Liver (tissue), 9 donors: Measurements from ENCODE around the gene ABHD18. TPM values are rescaled to one million over a fixed set of nuclear protein-coding genes. Genes with fewer than 3 reads are reported as not detected.

Experiments
- DNase-seq: peaks from one replicate; pipeline ENCODE4 v3.0.0-alpha.2; 2017; ENCODE audit warnings: low spot score
- H3K27ac ChIP-seq, 2 donors: one replicate each; pipeline ENCODE4 v1.7.0; 2013; ENCODE audit warnings: inconsistent platforms in 2 of 2, low read length in 2 of 2, control low read depth in 1 of 2, low read depth in 1 of 2, mild to moderate bottlenecking in 1 of 2
- H3K27me3 ChIP-seq, 4 donors: one replicate each; pipeline versions ENCODE4 v1.6.1 to v1.7.0; 2013; ENCODE audit warnings: low read length in 3 of 4, inconsistent platforms in 1 of 4, mild to moderate bottlenecking in 1 of 4, moderate library complexity in 1 of 4; ENCODE audit not compliant: control insufficient read depth in 4 of 4, insufficient read depth in 4 of 4
- H3K36me3 ChIP-seq, 4 donors: one replicate each; pipeline versions ENCODE4 v1.6.1 to v1.7.0; 2013; ENCODE audit warnings: low read length in 3 of 4, mild to moderate bottlenecking in 3 of 4, low read depth in 1 of 4, moderate library complexity in 1 of 4; ENCODE audit not compliant: control insufficient read depth in 4 of 4, insufficient read depth in 3 of 4
- H3K4me1 ChIP-seq, 4 donors: one replicate each; pipeline versions ENCODE4 v1.6.1 to v1.7.0; 2013; ENCODE audit warnings: low read length in 3 of 4, mild to moderate bottlenecking in 3 of 4, moderate library complexity in 1 of 4; ENCODE audit not compliant: control insufficient read depth in 4 of 4, insufficient read depth in 4 of 4
- H3K4me3 ChIP-seq, 3 donors: one replicate each; pipeline versions ENCODE4 v1.6.1 to v1.7.0; 2013; ENCODE audit warnings: low read length in 3 of 3, control low read depth in 1 of 3, low read depth in 1 of 3, mild to moderate bottlenecking in 1 of 3
- H3K9ac ChIP-seq, 2 donors: one replicate each; pipeline ENCODE4 v1.7.0; 2013; ENCODE audit warnings: low read length in 2 of 2, mild to moderate bottlenecking in 2 of 2, moderate library complexity in 2 of 2, control low read depth in 1 of 2, low read depth in 1 of 2
- H3K9me3 ChIP-seq, 4 donors: one replicate each; pipeline versions ENCODE4 v1.6.1 to v1.7.0; 2013; ENCODE audit warnings: low read length in 3 of 4; ENCODE audit not compliant: control insufficient read depth in 4 of 4
- ATF3 ChIP-seq: IDR thresholded peaks from 2 replicates; pipeline ENCODE4 v1.6.1; 2016; ENCODE audit warnings: antibody characterized with exemption
- EGR1 ChIP-seq, 2 donors: IDR thresholded peaks; 2 replicates each; pipeline ENCODE4 v1.6.1; 2016 to 2018; ENCODE audit warnings: antibody characterized with exemption in 2 of 2, low read depth in 2 of 2
- FOXA1 ChIP-seq: IDR thresholded peaks from 2 replicates; pipeline ENCODE4 v1.6.1; 2016; ENCODE audit warnings: antibody characterized with exemption
- FOXA2 ChIP-seq: IDR thresholded peaks from 2 replicates; pipeline ENCODE4 v1.6.1; 2016; ENCODE audit warnings: antibody characterized with exemption
- GABPA ChIP-seq, 2 donors: IDR thresholded peaks in 1 of 2; conservative IDR thresholded peaks in 1 of 2; 2 replicates each; pipeline ENCODE4 v1.6.1; 2016; ENCODE audit warnings: antibody characterized with exemption in 2 of 2, mild to moderate bottlenecking in 1 of 2, moderate library complexity in 1 of 2
- HNF4A ChIP-seq, 2 donors: conservative IDR thresholded peaks; 2 replicates each; pipeline ENCODE4 v1.6.1; 2016; ENCODE audit warnings: antibody characterized with exemption in 2 of 2, mild to moderate bottlenecking in 2 of 2
- HNF4G ChIP-seq: IDR thresholded peaks from 2 replicates; pipeline ENCODE4 v1.6.1; 2016; ENCODE audit warnings: antibody characterized with exemption
- JUND ChIP-seq, 2 donors: IDR thresholded peaks; 2 replicates each; pipeline ENCODE4 v1.6.1; 2016; ENCODE audit warnings: antibody characterized with exemption in 2 of 2
- MAX ChIP-seq: IDR thresholded peaks from 2 replicates; pipeline ENCODE4 v1.6.1; 2016; ENCODE audit warnings: antibody characterized with exemption
- NR2F2 ChIP-seq: IDR thresholded peaks from 2 replicates; pipeline ENCODE4 v1.6.1; 2016; ENCODE audit warnings: antibody characterized with exemption
- RAD21 ChIP-seq, 2 donors: IDR thresholded peaks; 2 replicates each; pipeline ENCODE4 v1.6.1; 2016; ENCODE audit warnings: antibody characterized with exemption in 2 of 2, mild to moderate bottlenecking in 2 of 2
- REST ChIP-seq: IDR thresholded peaks from 2 replicates; pipeline ENCODE4 v1.6.1; 2016; ENCODE audit warnings: antibody characterized with exemption, mild to moderate bottlenecking
- RXRA ChIP-seq, 2 donors: IDR thresholded peaks; 2 replicates each; pipeline ENCODE4 v1.6.1; 2017 to 2018; ENCODE audit warnings: antibody characterized with exemption in 2 of 2, mild to moderate bottlenecking in 1 of 2
- SP1 ChIP-seq: IDR thresholded peaks from 2 replicates; pipeline ENCODE4 v1.6.1; 2018; ENCODE audit warnings: antibody characterized with exemption, mild to moderate bottlenecking
- TAF1 ChIP-seq: conservative IDR thresholded peaks from 2 replicates; pipeline ENCODE4 v1.6.1; 2016; ENCODE audit warnings: antibody characterized with exemption, mild to moderate bottlenecking
- YY1 ChIP-seq: IDR thresholded peaks from 2 replicates; pipeline ENCODE4 v1.6.1; 2016; ENCODE audit warnings: antibody characterized with exemption, mild to moderate bottlenecking
- WGBS: extraction: QIAGEN DNeasy Blood & Tissue Kit; methylation state at CpG from one replicate; pipeline ENCODE4 v1.1.7; 2013; 5-methylcytosine and 5-hydroxymethylcytosine counted together
- polyA plus RNA-seq, 2 donors: library from polyadenylated mRNA; stranded (reverse) in 1 of 2; unstranded in 1 of 2; fragments of 200-250 nt in 1 of 2; fragments of >200 nt in 1 of 2; fragmentation: Nextera tagmentation in 1 of 2; extraction: Ambion mirVana in 1 of 2; gene quantifications; one replicate each; pipeline versions ENCODE4 v1.2.1 to v1.2.3, GENCODE V29; 2013 to 2015
- total RNA-seq, 2 donors: library from RNA; depleted of rRNA; stranded (reverse); fragments of >200 nt; gene quantifications; one replicate each; pipeline ENCODE4 v1.2.3, GENCODE V29; 2014
- TF ChIP-seq, protein P1 (sequence below): fragments of 150-350 bp; IDR thresholded peaks from 2 replicates; pipeline ENCODE4 v1.5.1; 2017; ENCODE audit warnings: improper control_type of control experiment, low read depth, low read length; ENCODE audit not compliant: missing input control
- TF ChIP-seq, protein P2 (sequence below): IDR thresholded peaks from 2 replicates; pipeline ENCODE4 v1.6.1; 2016; ENCODE audit warnings: antibody characterized with exemption
- donor health status: healthy.
- donor health status: healthy.
- donor health status: healthy.
- donor health status: healthy.
- donor health status: healthy.

The ABHD18 gene
- total and polyA plus RNA-seq, 4 donors, result 3.9 to 14.1 (median 8.5) TPM

GRCh38 chr4:127965803-127966175 lies 583 bp downstream of the ABHD18 start:
- TF ChIP-seq HNF4G, result no peak
- no peak for TF ChIP-seq YY1
- TF ChIP-seq MAX, result no peak
- TF ChIP-seq, protein P1, sequence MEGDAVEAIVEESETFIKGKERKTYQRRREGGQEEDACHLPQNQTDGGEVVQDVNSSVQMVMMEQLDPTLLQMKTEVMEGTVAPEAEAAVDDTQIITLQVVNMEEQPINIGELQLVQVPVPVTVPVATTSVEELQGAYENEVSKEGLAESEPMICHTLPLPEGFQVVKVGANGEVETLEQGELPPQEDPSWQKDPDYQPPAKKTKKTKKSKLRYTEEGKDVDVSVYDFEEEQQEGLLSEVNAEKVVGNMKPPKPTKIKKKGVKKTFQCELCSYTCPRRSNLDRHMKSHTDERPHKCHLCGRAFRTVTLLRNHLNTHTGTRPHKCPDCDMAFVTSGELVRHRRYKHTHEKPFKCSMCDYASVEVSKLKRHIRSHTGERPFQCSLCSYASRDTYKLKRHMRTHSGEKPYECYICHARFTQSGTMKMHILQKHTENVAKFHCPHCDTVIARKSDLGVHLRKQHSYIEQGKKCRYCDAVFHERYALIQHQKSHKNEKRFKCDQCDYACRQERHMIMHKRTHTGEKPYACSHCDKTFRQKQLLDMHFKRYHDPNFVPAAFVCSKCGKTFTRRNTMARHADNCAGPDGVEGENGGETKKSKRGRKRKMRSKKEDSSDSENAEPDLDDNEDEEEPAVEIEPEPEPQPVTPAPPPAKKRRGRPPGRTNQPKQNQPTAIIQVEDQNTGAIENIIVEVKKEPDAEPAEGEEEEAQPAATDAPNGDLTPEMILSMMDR, result no peak
- no peak for TF ChIP-seq JUND (IDR thresholded peaks at IDR 0.05)
- TF ChIP-seq HNF4A (conservative IDR thresholded peaks at IDR 0.05), result no peak
- TF ChIP-seq TAF1, result no peak
- no peak for TF ChIP-seq FOXA2
- TF ChIP-seq ATF3, result no peak
- TF ChIP-seq GABPA (IDR thresholded peaks at IDR 0.05 in 1 of 2, conservative IDR thresholded peaks at IDR 0.05 in 1 of 2), result no peak
- TF ChIP-seq, protein P2, sequence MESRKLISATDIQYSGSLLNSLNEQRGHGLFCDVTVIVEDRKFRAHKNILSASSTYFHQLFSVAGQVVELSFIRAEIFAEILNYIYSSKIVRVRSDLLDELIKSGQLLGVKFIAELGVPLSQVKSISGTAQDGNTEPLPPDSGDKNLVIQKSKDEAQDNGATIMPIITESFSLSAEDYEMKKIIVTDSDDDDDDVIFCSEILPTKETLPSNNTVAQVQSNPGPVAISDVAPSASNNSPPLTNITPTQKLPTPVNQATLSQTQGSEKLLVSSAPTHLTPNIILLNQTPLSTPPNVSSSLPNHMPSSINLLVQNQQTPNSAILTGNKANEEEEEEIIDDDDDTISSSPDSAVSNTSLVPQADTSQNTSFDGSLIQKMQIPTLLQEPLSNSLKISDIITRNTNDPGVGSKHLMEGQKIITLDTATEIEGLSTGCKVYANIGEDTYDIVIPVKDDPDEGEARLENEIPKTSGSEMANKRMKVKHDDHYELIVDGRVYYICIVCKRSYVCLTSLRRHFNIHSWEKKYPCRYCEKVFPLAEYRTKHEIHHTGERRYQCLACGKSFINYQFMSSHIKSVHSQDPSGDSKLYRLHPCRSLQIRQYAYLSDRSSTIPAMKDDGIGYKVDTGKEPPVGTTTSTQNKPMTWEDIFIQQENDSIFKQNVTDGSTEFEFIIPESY, result no peak
- TF ChIP-seq EGR1 (IDR thresholded peaks at IDR 0.05; ENCODE audit: low read depth in 2 of 2), result no peak
- no peak for TF ChIP-seq SP1
- TF ChIP-seq FOXA1, result no peak
- no peak for TF ChIP-seq NR2F2
- TF ChIP-seq RAD21 (IDR thresholded peaks at IDR 0.05), result no peak
- no peak for TF ChIP-seq RXRA (IDR thresholded peaks at IDR 0.05)
- TF ChIP-seq REST, result no peak
- WGBS, result under 1% methylated on average over 15 of the region's 15 CpGs
- Histone ChIP-seq H3K4me3 (peak overlapping the region; percentile 66 to 89 (median 75)), H3K27ac (peak overlapping the region; percentile 96 to 98), H3K36me3 (peaks cover 0 to 3% (median 0%) of the 10 kb centered on the region in 4 donors), H3K4me1 (peaks cover 11 to 27% (median 17%) of the 10 kb centered on the region in 4 donors), H3K27me3 (no peaks in the 10 kb centered on the region), H3K9ac (peak overlapping the region; percentile 87 to 90), H3K9me3 (no peaks in the 10 kb centered on the region)
- DNase-seq, result peak; percentile 71
